Mesenteric fat pad (tissue), 1 donor: ENCODE data around the gene TMEM182. TPM values are rescaled to one million over a fixed set of nuclear protein-coding genes. Genes with fewer than 3 reads are reported as not detected.

Experiments used
- DNase-seq: peaks from one replicate; pipeline ENCODE4 v3.0.0-alpha.2; 2020; ENCODE audit warnings: low spot score
- total RNA-seq: library from RNA; stranded (reverse); fragmentation: NEBNext Ultra II Directional; extraction: Animal tissue kit (Norgen Biotek cat#: 25700); gene quantifications from one replicate; pipeline ENCODE4 v1.2.1, GENCODE V29; 2021
- donor health status: DM: yes; HTN: yes; CAD: no.

Gene TMEM182
- total RNA-seq, 1 donor from 2014 or later: 1.6 TPM

DNA sequence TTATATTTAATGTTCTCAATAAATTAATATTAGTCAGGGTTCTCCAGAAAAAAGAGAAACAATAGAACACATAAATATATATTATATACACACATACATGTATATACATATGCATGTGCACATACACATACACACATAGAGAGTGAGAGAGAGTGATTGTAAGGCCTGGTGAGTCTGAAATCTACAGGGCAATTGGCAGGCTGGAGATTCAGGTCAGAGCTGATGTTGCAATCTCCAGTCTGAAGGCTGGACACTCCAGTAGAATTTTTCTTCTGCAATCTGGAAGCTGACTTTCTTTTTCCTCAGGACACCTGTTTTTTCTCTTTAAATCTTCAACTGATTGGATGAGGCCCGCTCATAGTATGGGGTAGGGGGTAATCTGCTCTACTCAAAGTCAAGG is 3.2 kb downstream of the TMEM182 start:
- DNase-seq: no peak

DNA sequence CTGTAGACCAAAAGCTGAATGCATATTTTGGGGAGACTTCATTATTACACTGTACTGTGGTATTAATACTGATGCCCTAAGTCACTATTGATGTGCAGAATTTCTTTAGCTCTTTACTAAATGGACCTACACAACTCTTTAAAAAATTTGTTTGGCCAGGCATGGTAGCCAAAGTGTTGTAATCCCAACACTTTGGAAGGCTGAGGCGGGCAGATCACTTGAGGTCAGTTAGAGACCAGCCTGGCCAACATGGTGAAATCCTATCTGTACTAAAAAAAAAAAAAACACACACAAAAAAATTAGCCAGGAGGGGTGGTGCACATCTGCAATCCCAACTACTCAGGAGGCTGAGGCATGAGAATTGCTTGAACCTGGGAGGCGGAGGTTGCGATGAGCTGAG is 6.4 kb downstream of the TMEM182 start:
- no peak for DNase-seq

DNA sequence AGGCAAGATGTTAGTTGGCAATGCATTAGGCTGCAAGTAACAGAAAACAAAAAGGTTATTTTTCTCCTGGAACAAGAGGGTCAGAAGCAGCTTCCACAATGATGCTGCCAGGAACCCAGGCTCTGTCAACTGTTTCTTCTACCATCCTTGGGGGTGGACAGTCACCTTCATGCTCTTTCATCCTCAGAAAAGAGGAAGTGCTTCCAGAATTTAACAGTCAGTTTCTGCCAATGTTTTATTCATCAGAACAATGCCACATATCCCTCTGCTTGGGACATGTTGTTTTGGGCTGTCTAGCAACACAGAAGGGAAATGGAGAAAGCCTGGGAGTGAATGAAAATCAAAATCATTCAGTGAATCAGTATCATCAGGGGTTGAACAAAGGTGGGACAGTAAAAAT is 7.1 kb downstream of the TMEM182 start:
- no peak for DNase-seq

DNA sequence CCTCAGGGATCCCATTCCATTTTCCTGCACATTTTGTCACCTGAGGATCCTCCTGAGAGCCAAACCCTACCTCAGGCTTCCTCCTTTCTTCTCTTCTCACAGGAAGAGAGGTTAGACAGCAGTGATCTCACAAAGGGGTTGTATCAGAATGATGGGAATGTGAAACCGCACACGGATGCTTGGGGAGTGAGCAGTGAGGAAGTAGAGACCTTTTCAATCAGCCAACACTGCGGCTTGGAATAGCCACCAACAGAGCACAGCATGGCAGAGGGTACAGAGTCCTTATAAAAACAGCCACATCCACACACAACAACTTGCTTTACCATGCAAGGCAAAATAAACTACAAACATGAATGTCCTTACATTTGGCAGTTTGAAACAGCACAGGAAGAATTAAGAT is 8.7 kb downstream of the TMEM182 start:
- no peak for DNase-seq

DNA sequence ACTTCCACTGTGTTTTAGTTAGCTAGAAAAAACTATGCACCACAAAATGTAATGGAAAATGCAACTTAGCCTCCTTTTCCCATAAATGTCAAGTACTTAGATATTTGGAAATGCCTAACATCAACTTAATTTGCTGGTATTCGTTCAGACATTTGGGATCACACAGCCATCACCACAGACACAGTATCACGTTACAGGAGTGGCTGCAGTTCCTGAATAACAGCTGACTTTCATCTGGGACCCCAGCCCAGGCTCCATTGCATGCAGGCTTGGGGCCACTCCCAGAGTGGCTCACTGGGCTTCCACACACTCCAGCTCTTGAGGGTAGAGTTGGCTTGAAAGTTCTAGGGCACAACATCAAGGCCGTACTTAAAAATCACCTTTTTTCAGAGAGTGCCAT is 9.3 kb downstream of the TMEM182 start:
- DNase-seq: no peak

DNA sequence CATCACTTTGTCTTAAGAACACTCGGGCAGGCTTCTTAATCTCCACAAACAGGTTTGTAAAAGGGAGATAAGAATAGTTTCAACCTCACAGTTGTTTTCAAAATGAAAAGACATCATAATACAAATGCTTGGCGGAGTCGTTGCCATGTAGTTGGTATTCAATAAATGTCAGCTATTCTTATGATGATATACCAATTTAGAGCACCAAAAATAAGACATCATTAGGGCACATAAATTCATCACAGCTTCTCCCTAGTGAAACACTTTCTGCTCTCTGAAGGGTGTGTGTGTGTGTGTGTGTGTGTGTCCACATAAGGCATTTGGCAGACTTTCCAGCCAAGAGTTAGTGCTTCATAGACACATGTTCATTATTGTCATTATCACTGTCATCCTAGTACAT is 10.8 kb downstream of the TMEM182 start:
- no peak for DNase-seq

DNA sequence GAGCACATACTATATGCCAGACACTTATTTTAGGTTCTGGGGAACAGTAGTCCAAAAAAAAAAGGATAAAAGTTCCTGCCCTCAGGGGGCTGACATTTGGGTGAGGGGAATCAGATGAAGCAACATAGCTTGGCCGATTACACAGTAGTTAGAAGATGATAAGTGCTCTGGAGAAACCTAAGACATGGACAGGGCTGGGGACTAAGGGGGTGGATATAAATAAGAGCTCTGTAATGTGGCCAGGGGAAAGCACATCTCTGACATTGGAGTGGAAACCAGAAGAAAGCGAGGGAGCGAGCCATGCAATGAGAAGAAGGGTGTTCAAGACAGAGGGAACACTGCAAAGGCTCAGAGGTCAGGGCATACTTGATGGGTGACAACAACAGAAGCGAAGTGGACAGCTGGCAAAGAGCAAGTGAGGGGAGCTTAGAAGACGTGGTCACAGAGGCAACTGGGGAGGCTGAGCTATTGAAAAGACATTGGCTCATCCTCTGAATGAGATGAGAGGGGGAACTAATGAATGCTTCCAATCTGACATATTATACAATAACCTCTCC is 11.4 kb downstream of the TMEM182 start:
- no peak for DNase-seq

DNA sequence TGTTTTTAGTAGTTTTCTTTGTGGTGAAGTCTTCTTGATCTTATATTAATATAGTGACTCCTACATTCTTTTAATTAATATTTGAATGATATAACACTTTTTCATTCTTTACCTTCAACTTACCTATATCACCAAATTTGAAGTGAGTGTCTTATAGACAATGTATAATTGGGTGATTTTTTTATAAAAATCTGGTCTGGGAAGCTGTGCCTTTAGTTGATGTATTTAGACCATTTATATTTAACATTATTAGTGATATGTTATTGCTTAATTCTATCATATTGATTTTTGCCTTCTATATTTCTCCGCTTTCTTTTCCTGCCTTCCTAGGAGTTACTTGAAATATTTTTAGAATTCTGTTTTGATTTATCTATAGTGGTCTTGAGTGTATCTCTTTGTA is 16.4 kb downstream of the TMEM182 start:
- no peak for DNase-seq

DNA sequence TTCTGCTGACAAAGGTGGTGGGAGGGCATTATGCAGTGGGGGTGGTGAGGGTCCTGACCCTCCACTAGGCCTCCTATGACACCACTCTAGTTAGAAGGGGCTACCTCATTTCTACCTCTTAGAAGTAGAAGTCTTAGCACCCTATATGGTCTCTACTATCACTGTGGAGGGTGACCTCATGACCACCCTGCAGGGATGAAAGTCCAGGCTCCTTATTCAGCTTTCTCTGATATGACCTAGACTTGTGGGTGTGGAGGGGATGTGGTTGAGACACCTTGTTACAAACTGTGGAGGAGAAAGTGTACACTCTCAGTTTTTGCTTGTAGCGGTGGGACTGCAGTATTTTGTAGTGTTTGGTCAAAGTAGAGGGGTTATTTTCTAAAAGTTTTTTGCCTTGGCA is 18.6 kb downstream of the TMEM182 start:
- no peak for DNase-seq

DNA sequence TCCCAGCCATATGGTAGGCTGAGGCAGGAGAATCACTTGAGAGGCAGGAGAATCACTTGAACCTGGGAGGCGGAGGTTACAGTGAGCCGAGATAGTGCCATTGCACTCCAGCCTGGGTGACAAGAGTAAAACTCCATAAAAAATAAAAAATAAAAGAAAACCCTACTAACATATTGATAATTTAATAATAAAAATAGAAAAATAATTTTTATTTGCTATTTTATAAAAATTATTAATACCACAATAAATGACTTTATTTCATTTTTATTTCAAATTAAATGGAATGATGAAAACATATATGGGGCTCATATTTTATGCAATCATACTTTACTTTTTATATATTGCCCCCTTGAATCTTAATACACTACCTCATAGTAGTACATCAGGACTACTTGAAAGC is 20.4 kb downstream of the TMEM182 start:
- DNase-seq: no peak

DNA sequence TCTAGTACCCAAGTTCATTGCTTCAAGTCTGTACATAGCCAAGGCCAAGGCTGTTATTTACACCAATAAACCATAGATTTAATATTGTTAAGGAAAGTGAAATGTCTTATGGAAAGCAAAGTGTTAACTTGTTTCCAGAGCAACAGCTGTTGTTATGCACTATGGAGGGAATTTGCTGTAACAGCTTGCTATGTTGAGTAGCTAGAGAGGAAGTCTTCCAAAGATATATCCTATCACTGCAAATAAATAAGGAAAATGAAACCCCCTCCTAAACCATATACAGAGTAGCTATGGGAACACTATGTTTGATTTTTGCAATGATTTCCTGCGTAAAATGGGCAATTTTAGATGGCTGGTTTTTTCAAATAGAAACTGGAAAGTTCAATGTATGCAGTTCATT is 21.1 kb downstream of the TMEM182 start:
- no peak for DNase-seq

DNA sequence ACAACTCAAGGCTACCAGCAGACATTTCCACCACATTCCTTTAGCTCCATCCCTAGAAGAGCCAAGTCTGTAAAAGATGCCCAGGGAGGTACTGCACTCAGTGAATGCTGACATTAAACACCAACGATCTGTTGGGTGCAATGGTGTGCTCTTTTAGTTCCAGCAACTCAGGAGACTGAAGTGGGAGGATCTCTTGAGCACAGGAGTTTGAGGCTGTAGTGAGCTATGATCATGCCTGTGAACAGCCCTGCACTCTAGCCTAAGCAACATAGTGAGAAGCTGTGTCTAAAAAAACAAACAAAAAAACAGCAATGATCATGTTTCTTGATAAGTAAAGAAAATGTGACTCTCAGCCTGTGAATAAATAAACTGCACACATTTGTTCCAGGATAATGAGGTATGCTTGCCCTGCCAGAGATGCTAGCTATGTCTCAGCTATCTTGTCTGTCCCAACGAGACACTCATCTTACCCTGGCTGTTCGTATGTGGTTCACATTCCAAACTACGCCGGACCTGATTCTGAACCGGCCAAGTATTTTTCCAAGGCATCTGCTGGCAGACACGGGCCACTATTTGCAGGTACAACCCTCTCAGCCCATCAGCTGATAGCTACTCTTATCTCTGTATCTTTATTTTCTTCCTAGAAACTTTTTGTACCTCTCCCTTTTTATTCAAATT is 21.8 kb downstream of the TMEM182 start:
- no peak for DNase-seq

DNA sequence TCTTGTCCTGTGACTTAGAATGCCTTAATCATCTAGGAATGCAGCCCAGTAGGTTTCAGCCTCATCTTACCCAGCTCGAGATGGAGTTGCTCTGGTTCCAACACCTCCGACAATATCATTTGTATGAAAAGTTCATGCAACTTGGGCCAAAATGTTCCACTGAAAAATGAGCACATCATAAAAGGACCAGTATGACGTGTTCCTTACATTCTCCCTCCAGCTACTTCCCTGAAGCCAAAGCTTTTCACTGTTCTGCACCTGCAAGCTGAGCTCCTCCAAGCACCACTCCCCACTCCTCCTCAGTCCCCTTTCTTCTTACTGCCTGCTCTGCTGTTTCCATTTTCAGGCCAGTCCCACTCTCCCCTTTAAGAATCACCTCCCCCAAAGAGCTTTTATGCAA is 23.1 kb downstream of the TMEM182 start:
- DNase-seq: no peak

DNA sequence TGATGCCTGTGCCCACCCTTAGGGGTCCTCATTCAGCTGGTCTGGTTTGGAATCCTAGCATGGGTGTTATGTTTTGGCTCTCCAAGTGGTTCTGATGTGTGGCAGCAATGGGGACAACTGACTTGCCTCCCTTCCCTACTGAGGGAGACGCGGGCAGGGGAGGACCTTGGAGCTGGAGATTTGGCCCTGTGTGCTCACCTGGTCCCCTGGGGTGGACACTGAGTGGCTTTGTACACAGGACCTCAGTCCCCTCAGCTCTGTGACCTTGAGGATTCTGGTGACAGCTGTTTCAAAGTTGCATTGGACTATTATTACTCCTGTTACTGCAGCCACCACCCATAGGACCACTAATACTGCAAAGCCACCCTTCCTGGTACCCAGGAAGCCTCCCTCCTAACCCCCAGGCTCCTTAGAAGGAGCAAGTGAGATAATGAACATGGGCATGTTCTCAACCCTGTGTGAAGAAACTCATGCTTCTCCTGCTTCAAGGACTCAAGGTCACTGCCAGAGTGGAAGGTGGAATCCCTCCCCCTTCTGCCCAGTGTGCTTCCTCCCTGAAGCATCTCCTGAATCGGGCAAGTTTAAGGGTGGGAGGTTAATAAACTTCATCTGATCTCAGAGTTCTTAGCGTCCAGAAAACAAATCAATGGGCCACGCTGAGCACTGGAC is 26.5 kb downstream of the TMEM182 start:
- DNase-seq: no peak

DNA sequence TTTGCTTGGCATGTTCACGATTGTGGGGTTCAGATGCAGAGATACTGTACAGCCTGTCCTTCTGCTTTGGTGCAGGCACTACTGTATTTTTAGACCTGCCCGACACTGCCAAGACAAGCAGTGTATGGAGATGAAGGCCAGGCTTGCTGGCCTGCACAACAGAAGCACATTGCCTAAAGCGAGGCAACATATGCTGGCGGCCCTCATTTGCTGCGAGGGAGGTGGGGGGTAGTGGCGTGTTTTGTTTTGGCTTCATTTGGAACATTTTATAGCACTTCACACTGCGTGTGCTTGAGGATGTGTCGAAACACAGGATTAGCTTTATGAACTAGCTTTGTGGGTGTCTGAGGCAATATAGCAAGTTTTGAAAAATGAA is 27.0 kb downstream of the TMEM182 start:
- DNase-seq: no peak

DNA sequence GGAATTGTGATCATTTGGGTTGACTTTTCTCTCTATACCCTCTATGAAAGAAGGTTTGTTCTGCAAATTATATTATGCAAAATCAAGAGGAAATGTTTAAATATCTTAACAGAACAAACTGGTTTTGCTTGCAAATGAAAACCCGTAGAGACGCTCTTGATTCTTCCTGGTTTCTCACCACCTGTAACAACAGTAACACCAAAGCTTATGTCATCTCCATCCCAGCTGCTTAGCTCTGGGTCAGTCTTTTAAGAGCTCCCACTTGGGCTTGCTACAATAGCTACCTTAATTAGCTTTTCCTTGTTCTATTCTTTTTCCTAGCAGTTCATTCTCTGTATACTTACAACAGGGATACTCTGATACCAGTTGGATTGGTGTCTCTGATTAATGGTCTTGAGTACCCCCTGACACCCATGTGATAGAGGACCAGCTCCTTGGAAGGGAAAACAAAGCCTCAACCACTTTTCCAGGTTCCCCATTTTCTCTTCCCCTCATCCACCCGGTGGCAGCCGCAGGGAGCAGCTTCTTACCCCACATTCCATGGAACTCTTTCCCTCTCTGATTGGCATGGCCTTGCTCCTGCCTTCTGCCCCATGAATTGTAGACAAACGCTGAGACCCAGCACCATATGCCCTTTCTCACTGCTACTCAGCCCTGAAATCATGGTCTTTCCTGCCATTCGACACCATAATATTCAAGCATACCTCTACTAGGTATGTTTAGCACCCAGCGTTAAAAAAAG is 27.7 kb downstream of the TMEM182 start:
- DNase-seq: no peak

DNA sequence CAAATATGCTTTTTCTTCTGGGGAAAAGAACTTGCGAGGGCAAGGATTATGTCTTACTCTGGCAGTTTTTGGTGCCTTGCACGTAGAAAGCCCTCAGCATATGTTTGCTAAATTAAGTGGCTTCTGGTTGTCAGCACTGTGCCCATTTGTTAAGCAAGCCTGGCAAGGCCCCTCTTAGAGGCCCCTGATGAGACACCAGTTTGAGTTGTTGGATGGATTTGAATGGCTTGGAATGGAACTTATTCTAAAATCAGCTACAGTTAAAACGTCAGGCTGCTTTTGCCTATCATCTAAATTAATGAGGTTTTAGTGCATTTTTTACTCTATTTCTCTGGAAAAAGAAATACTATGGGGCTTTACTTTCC is 28.2 kb downstream of the TMEM182 start:
- DNase-seq: no peak

DNA sequence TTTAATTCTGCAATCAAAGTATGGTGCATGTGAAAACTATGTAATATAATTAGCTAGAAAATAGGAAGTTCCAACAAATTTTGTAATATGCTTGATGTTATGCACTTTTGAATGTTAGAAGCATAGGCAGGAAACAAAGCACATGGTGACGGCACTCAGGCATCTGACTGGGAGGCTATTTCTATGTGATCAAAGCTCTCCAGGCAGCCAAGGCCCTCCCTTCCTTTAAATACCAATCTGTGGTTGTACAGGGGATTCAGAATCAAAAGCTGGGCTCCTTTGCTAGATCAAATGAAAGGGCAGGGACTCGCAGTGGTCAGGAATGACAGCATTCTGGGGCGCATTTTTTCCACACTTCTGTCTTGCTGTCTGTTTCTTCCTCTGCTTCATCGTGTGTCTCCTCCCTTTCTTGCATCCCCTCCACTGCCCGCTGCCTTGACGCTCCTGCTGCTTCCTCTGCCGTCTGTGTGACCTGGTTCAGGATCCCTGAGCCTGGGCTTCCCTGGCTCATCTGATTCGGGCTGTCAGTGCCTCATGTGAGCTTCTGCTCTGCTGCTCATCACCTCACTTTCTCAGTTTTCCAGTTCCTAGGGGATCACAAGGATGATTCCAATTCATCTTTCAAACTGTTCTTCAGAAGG is 30.9 kb downstream of the TMEM182 start:
- DNase-seq: no peak

DNA sequence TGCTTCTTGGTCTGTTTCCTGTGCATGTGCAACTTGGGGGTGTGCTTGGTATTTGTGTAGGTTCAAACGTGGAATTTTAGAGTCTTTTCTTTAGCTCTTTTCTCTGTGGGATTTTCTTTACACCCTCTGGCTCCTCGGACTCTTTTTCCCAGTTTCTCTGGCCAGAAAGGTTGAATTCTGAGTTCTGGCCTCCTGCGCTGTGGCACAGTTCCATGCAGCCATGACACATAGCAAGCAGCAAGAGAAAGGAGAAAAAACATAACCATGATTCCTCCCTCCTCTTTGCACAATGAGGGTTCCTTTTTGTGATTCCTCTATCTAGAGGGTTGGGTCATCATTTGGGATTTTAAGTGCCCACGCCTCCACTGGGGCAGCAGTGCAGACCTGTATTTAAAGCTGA is 33.8 kb downstream of the TMEM182 start:
- no peak for DNase-seq

DNA sequence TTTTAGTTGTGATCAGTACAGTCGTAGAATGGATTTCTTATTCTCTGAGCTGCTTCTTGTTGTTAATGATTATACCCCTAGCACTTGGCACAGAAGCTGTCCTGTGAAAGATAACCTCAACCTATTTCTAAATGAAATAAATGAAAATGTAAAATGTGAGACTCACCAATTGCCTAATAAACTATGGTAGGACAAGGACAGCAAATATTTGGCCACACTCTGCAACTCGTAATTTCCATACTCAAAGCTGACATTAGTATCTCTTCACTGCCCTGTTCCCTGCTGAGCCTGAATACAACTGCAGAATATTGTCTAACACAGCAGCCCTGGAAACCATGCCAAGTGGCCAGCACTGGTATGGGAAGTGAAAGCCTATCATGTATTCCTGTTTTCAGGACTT is 34.5 kb downstream of the TMEM182 start:
- DNase-seq: no peak

DNA sequence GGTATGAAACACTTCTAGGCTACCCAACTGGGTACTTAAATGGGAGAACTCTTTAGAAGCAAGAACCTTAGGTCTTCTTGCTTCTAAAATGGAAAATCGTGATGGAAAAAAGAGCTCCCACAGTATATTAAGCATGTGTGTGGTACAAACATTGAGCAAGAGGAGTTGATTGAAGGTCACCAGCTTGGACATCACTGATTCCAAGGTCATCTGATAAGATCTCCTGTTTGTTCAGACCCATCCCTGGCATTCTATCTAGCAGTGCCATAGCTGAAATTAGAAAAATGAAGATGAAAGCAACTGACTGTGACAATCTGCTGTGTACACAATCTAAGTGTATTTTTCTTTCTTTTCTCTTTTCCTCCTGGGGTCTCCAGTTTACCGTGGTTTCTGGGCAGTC is 35.7 kb downstream of the TMEM182 start:
- no peak for DNase-seq

DNA sequence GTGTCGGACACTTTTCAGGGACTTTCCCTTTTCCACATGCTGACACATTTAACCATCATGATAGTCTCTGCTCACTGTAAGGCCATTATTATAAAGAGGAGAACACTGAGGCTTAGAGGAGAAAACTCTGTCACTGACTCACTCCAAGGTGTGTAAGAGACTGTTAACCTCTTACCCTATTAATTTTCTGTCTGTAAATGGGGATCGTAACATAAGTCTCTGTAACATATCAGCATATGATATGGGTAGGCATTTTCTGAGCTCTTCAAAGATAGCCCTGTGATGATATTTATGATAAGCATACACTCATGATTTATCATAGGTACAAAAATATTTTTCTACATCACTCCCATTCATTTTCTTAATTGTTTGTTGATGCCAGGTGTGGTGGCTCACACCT is 36.4 kb downstream of the TMEM182 start:
- no peak for DNase-seq
